Nephron progenitor cell (in vitro differentiated cells): ENCODE measurements around the gene ATRN.

Source experiments
- DNase-seq: peaks from one replicate; pipeline ENCODE4 v3.0.0; 2021
- H3K27ac Mint-ChIP-seq: 2 replicates; pipeline ENCODE4 v1.8.0; 2021; ENCODE audit warnings: mild to moderate bottlenecking, moderate library complexity, mixed read lengths
- H3K27me3 Mint-ChIP-seq: 2 replicates; pipeline ENCODE4 v1.8.0; 2021; ENCODE audit warnings: mild to moderate bottlenecking, low read depth, mixed read lengths; ENCODE audit not compliant: poor library complexity
- H3K36me3 Mint-ChIP-seq: 2 replicates; pipeline ENCODE4 v1.8.0; 2021; ENCODE audit warnings: low read depth, mixed read lengths
- H3K4me1 Mint-ChIP-seq: 2 replicates; pipeline ENCODE4 v1.8.0; 2021; ENCODE audit warnings: mixed read lengths
- H3K4me3 Mint-ChIP-seq: 2 replicates; pipeline ENCODE4 v1.8.0; 2021; ENCODE audit warnings: mild to moderate bottlenecking, moderate library complexity, mixed read lengths
- H3K9me3 Mint-ChIP-seq: 2 replicates; pipeline ENCODE4 v1.8.0; 2021; ENCODE audit warnings: mild to moderate bottlenecking, moderate library complexity, mixed read lengths
- CTCF ChIP-seq: fragments of 200-600 bp; sonication (generic); IDR thresholded peaks from 2 replicates; pipeline ENCODE4 v1.5.0; 2021; ENCODE audit warnings: antibody characterized with exemption

ATRN gene

GRCh38 chr20:3697588-3698305 lies 226.9 kb downstream of the ATRN start:
- peaks cover 2% of the 10 kb centered on the region for H3K27me3 Mint-ChIP-seq
- no peaks in the 10 kb centered on the region for H3K4me1 Mint-ChIP-seq
- TF ChIP-seq CTCF = no peak
- H3K36me3 Mint-ChIP-seq = no peaks in the 10 kb centered on the region
- H3K9me3 Mint-ChIP-seq = no peaks in the 10 kb centered on the region
- H3K4me3 Mint-ChIP-seq = no peak overlapping the region
- H3K27ac Mint-ChIP-seq = no peak overlapping the region
- DNase-seq = no peak

GRCh38 chr20:3698591-3699001 lies 227.8 kb downstream of the ATRN start:
- no peaks in the 10 kb centered on the region for H3K36me3 Mint-ChIP-seq
- DNase-seq = no peak
- no peak overlapping the region for H3K27ac Mint-ChIP-seq
- no peaks in the 10 kb centered on the region for H3K9me3 Mint-ChIP-seq
- no peak for TF ChIP-seq CTCF
- H3K4me3 Mint-ChIP-seq = no peak overlapping the region
- H3K27me3 Mint-ChIP-seq = peaks cover 2% of the 10 kb centered on the region
- H3K4me1 Mint-ChIP-seq = no peaks in the 10 kb centered on the region

GRCh38 chr20:3699037-3699436 lies 228.2 kb downstream of the ATRN start:
- Mint-ChIP-seq H3K4me3 (no peak overlapping the region), H3K27ac (no peak overlapping the region), H3K4me1 (no peaks in the 10 kb centered on the region), H3K36me3 (no peaks in the 10 kb centered on the region), H3K9me3 (no peaks in the 10 kb centered on the region), H3K27me3 (peaks cover 3% of the 10 kb centered on the region)
- DNase-seq = no peak
- TF ChIP-seq CTCF = no peak
